Measurements from ENCODE around the gene MT1F. TPM values are rescaled to one million over a fixed set of nuclear protein-coding genes. Genes with fewer than 3 reads are reported as not detected.

The MT1F gene
- total RNA-seq, 1 donor from 2014 or later = 12.7 TPM

DNA sequence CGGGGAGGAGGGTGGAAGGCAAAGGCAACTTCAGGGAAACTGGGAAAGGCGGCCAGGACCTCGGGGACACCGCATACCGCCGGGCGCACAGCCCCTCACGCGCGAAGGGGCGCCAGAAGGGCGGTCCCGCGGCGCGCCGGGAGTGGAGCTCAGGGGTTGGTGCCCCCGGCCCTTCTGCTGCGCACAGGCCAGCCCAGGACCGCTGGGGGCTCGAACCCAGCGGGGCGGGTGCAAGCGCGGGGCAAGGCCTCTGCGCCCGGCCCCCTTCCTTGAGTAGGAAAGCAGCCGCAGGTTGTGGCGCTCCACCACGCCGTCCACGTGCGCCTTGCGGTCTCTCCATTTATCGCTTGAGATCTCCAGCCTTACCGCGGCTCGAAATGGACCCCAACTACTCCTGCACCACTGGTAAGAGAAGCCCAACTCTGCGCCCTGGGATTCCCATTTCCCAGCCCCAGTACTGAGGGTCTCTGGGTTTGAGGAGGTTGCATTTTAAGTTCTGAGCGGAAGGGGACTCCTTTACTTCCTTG lies 22.3 kb upstream of the MT1F start:
- DNase-seq (ENCODE audit: extremely low spot score, unreplicated experiment) = no peak
- no peaks in the 10 kb centered on the region for H3K9me3 Mint-ChIP-seq (ENCODE audit: unreplicated experiment)
- H3K4me3 Mint-ChIP-seq (ENCODE audit: unreplicated experiment) = peak overlapping the region; percentile 72
- peaks cover 3% of the 10 kb centered on the region for H3K36me3 Mint-ChIP-seq (ENCODE audit: unreplicated experiment)
- no peak overlapping the region for H3K27ac Mint-ChIP-seq (ENCODE audit: unreplicated experiment)
- H3K27me3 Mint-ChIP-seq (ENCODE audit: unreplicated experiment) = peaks cover 49% of the 10 kb centered on the region
- TF ChIP-seq, protein P1, sequence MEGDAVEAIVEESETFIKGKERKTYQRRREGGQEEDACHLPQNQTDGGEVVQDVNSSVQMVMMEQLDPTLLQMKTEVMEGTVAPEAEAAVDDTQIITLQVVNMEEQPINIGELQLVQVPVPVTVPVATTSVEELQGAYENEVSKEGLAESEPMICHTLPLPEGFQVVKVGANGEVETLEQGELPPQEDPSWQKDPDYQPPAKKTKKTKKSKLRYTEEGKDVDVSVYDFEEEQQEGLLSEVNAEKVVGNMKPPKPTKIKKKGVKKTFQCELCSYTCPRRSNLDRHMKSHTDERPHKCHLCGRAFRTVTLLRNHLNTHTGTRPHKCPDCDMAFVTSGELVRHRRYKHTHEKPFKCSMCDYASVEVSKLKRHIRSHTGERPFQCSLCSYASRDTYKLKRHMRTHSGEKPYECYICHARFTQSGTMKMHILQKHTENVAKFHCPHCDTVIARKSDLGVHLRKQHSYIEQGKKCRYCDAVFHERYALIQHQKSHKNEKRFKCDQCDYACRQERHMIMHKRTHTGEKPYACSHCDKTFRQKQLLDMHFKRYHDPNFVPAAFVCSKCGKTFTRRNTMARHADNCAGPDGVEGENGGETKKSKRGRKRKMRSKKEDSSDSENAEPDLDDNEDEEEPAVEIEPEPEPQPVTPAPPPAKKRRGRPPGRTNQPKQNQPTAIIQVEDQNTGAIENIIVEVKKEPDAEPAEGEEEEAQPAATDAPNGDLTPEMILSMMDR (IDR thresholded peaks at IDR 0.05) = no peak
- H3K4me1 Mint-ChIP-seq (ENCODE audit: unreplicated experiment) = peaks cover 33% of the 10 kb centered on the region

- H3K4me1 Mint-ChIP-seq (ENCODE audit: unreplicated experiment) = peaks cover 31% of the 10 kb centered on the region
- H3K36me3 Mint-ChIP-seq (ENCODE audit: unreplicated experiment) = peaks cover 3% of the 10 kb centered on the region
- H3K27ac Mint-ChIP-seq (ENCODE audit: unreplicated experiment) = no peak overlapping the region
- H3K4me3 Mint-ChIP-seq (ENCODE audit: unreplicated experiment) = peak overlapping the region; percentile 69
- no peak for DNase-seq (ENCODE audit: extremely low spot score, unreplicated experiment)
- no peaks in the 10 kb centered on the region for H3K9me3 Mint-ChIP-seq (ENCODE audit: unreplicated experiment)
- peaks cover 49% of the 10 kb centered on the region for H3K27me3 Mint-ChIP-seq (ENCODE audit: unreplicated experiment)
- TF ChIP-seq, protein P1 (IDR thresholded peaks at IDR 0.05) = no peak
Measured at GRCh38 chr16:56636616-56637413, 20.9 kb upstream of the MT1F start.

- DNase-seq (ENCODE audit: extremely low spot score, unreplicated experiment) = no peak
- H3K4me3 Mint-ChIP-seq (ENCODE audit: unreplicated experiment) = peak within 1 kb of the TSS; percentile 69
- TF ChIP-seq, protein P1 (IDR thresholded peaks at IDR 0.05) = no peak
- H3K36me3 Mint-ChIP-seq (ENCODE audit: unreplicated experiment) = peaks cover 3% of the 10 kb centered on the region
- H3K27ac Mint-ChIP-seq (ENCODE audit: unreplicated experiment) = no peak within 1 kb of the TSS
- peaks cover 21% of the 10 kb centered on the region for H3K4me1 Mint-ChIP-seq (ENCODE audit: unreplicated experiment)
- H3K9me3 Mint-ChIP-seq (ENCODE audit: unreplicated experiment) = no peaks in the 10 kb centered on the region
- H3K27me3 Mint-ChIP-seq (ENCODE audit: unreplicated experiment) = peaks cover 49% of the 10 kb centered on the region
Measured at GRCh38 chr16:56637814-56638750, 19.7 kb upstream of the MT1F start, which contains the start of gene MT1A. Gene MT1A, plus strand, starts transcription at chr16:56638666. Its CDS starts 73 bp downstream, at chr16:56638739.

- peak overlapping the region; percentile 69 for H3K4me3 Mint-ChIP-seq (ENCODE audit: unreplicated experiment)
- peaks cover 46% of the 10 kb centered on the region for H3K27me3 Mint-ChIP-seq (ENCODE audit: unreplicated experiment)
- peaks cover 25% of the 10 kb centered on the region for H3K4me1 Mint-ChIP-seq (ENCODE audit: unreplicated experiment)
- no peaks in the 10 kb centered on the region for H3K9me3 Mint-ChIP-seq (ENCODE audit: unreplicated experiment)
- no peak for DNase-seq (ENCODE audit: extremely low spot score, unreplicated experiment)
- no peak overlapping the region for H3K27ac Mint-ChIP-seq (ENCODE audit: unreplicated experiment)
- H3K36me3 Mint-ChIP-seq (ENCODE audit: unreplicated experiment) = peaks cover 3% of the 10 kb centered on the region
- TF ChIP-seq, protein P1 (IDR thresholded peaks at IDR 0.05) = no peak
Measured at GRCh38 chr16:56639045-56639444, 18.7 kb upstream of the MT1F start.
